HCT116 (cell line): ENCODE measurements around the gene FCN3. TPM values are rescaled to one million over a fixed set of nuclear protein-coding genes. Genes with fewer than 3 reads are reported as not detected.

Source experiments
- ATAC-seq: fragments of 200-7000 bp; cut with Tn5 transposase; 2 replicates; pipeline ENCODE4 v1.9.1; 2020; ENCODE audit warnings: mild to moderate bottlenecking, moderate library complexity
- BruUV-seq: library from RNA; stranded (reverse); fragments of 400-500 nt; replicated peaks from 2 replicates; lab custom pipeline; 2021; lab: Mats Ljungman, UMichigan
- CTCF ChIA-PET: fragments of 300-600 bp; sonication (Branson Sonifier 250); formaldehyde crosslinking; loops from one replicate; lab custom pipeline; 2021; ENCODE audit warnings: antibody characterized with exemption; lab: Charles Lee
- POLR2A ChIA-PET: fragments of 300-600, 350-600 bp; sonication (Branson Sonifier 250); formaldehyde crosslinking; loops from one replicate; lab custom pipeline; 2021; ENCODE audit warnings: antibody characterized with exemption; lab: Charles Lee
- RAD21 ChIA-PET, 2 experiments: fragments of 300-600 bp; sonication (Branson Sonifier 250); formaldehyde crosslinking; loops; one replicate each; lab custom pipeline; 2023; ENCODE audit warnings: low total read pairs in 2 of 2; ENCODE audit not compliant: uncharacterized antibody in 2 of 2, unreplicated experiment in 2 of 2, low non-redundant PET in 1 of 2; lab: Charles Lee
- DNase-seq: peaks from one replicate; pipeline ENCODE4 v3.0.0-alpha.2; 2010; ENCODE audit warnings: low read depth, low spot score
- H2AFZ ChIP-seq: fragments of 200-600 bp; shearing (Covaris generic), sonication (generic); 2 replicates; pipeline ENCODE4 v1.6.1; 2017; ENCODE audit warnings: low read depth, mixed run types, mixed read lengths, antibody characterized with exemption, low read length; ENCODE audit not compliant: poor library complexity, severe bottlenecking
- H3K27ac ChIP-seq: 2 replicates; pipeline ENCODE4 v1.5.1; 2012; ENCODE audit warnings: low read depth, low read length
- H3K27me3 ChIP-seq: fragments of 200-600 bp; sonication (generic); 2 replicates; pipeline ENCODE4 v1.6.1; 2016; ENCODE audit warnings: mixed run types, low read length, mixed read lengths; ENCODE audit not compliant: insufficient read depth
- H3K36me3 ChIP-seq, 2 experiments: fragments of 200-500 bp in 1 of 2; fragments of 200-600 bp in 1 of 2; sonication (Bioruptor generic) in 1 of 2; sonication (generic) in 1 of 2; 2 replicates each; pipeline versions ENCODE4 v1.5.1 to v1.6.1; 2014 to 2016; ENCODE audit warnings: low read length in 2 of 2, inconsistent platforms in 1 of 2, mixed read lengths in 1 of 2, mixed run types in 1 of 2; ENCODE audit not compliant: insufficient read depth in 2 of 2, control insufficient read depth in 1 of 2
- H3K4me1 ChIP-seq, 2 experiments: fragments of 200-600 bp in 1 of 2; sonication (generic) in 1 of 2; 2 replicates each; pipeline versions ENCODE4 v1.5.1 to v1.6.1; 2012 to 2017; ENCODE audit warnings: low read length in 2 of 2, inconsistent platforms in 1 of 2, mild to moderate bottlenecking in 1 of 2, mixed read lengths in 1 of 2, mixed run types in 1 of 2, moderate library complexity in 1 of 2; ENCODE audit not compliant: insufficient read depth in 2 of 2, control insufficient read depth in 1 of 2
- H3K4me2 ChIP-seq: fragments of 200-600 bp; sonication (generic); 2 replicates; pipeline ENCODE4 v1.6.1; 2017; ENCODE audit warnings: mixed run types, low read length, mixed read lengths
- H3K4me3 ChIP-seq, 2 experiments: fragments of 200-600 bp in 1 of 2; sonication (generic) in 1 of 2; replicated peaks in 1 of 2; 2 replicates each; pipeline ENCODE4 v1.5.1; 2011 to 2016; ENCODE audit warnings: low read length in 2 of 2, control low read depth in 1 of 2, low read depth in 1 of 2, mild to moderate bottlenecking in 1 of 2, mixed read lengths in 1 of 2, mixed run types in 1 of 2
- H3K79me2 ChIP-seq: fragments of 200-600 bp; sonication (generic); 2 replicates; pipeline ENCODE4 v1.6.1; 2017; ENCODE audit warnings: mild to moderate bottlenecking, mixed run types, low read length, moderate library complexity, mixed read lengths; ENCODE audit not compliant: insufficient read depth
- H3K9ac ChIP-seq: fragments of 200-600 bp; sonication (generic); 2 replicates; pipeline ENCODE4 v1.6.1; 2016; ENCODE audit warnings: low read length, mixed read lengths
- H3K9me2 ChIP-seq: fragments of 200-600 bp; sonication (generic), shearing (Covaris generic); 2 replicates; pipeline ENCODE4 v1.6.1; 2017; ENCODE audit warnings: mixed run types, mild to moderate bottlenecking, moderate library complexity; ENCODE audit not compliant: insufficient read depth
- H3K9me3 ChIP-seq, 2 experiments: fragments of 200-500 bp in 1 of 2; fragments of 200-600 bp in 1 of 2; sonication (Bioruptor generic) in 1 of 2; sonication (generic) in 1 of 2; 2 replicates each; pipeline ENCODE4 v1.6.1; 2014 to 2017; ENCODE audit warnings: low read length in 2 of 2, mixed read lengths in 2 of 2, inconsistent platforms in 1 of 2, low read depth in 1 of 2, mild to moderate bottlenecking in 1 of 2, mixed run types in 1 of 2, moderate library complexity in 1 of 2; ENCODE audit not compliant: control insufficient read depth in 1 of 2, insufficient read depth in 1 of 2
- H4K20me1 ChIP-seq: fragments of 200-600 bp; sonication (generic), shearing (Covaris generic); 2 replicates; pipeline ENCODE4 v1.6.1; 2017; ENCODE audit warnings: mixed run types, mild to moderate bottlenecking, moderate library complexity; ENCODE audit not compliant: insufficient read depth
- CBX3 ChIP-seq: IDR thresholded peaks from 2 replicates; pipeline ENCODE4 v1.6.1; 2012; ENCODE audit warnings: low read depth
- CEBPB ChIP-seq: IDR thresholded peaks from 2 replicates; pipeline ENCODE4 v1.6.1; 2012; ENCODE audit warnings: low read depth
- ELF1 ChIP-seq: IDR thresholded peaks from 2 replicates; pipeline ENCODE4 v1.6.1; 2012; ENCODE audit warnings: low read depth, borderline replicate concordance
- EZH2phosphoT487 ChIP-seq: fragments of 200-600 bp; IDR thresholded peaks from 2 replicates; pipeline ENCODE4 v1.6.1; 2018; ENCODE audit warnings: antibody characterized with exemption, borderline replicate concordance
- FOSL1 ChIP-seq: IDR thresholded peaks from 2 replicates; pipeline ENCODE4 v1.6.1; 2012; ENCODE audit warnings: low read depth
- JUND ChIP-seq: IDR thresholded peaks from 2 replicates; pipeline ENCODE4 v1.6.1; 2012
- POLR2A ChIP-seq: IDR thresholded peaks from 2 replicates; pipeline ENCODE4 v1.7.0; 2011; ENCODE audit warnings: borderline replicate concordance; ENCODE audit not compliant: insufficient read depth, insufficient read length; ENCODE audit errors: extremely low read depth
- POLR2AphosphoS5 ChIP-seq: IDR thresholded peaks from 2 replicates; pipeline ENCODE4 v1.6.1; 2011; ENCODE audit warnings: mild to moderate bottlenecking, low read depth, low read length, moderate library complexity
- RAD21 ChIP-seq: IDR thresholded peaks from 2 replicates; pipeline ENCODE4 v1.6.1; 2012; ENCODE audit warnings: low read depth, mild to moderate bottlenecking
- SIN3A ChIP-seq: IDR thresholded peaks from 2 replicates; pipeline ENCODE4 v1.6.1; 2012; ENCODE audit warnings: low read depth
- SP1 ChIP-seq: IDR thresholded peaks from 2 replicates; pipeline ENCODE4 v1.6.1; 2012; ENCODE audit warnings: low read depth
- SRF ChIP-seq: IDR thresholded peaks from 2 replicates; pipeline ENCODE4 v1.6.1; 2012; ENCODE audit warnings: low read depth
- TCF7L2 ChIP-seq: IDR thresholded peaks from 2 replicates; pipeline ENCODE4 v1.7.0; 2011; ENCODE audit warnings: borderline replicate concordance, inconsistent platforms; ENCODE audit not compliant: insufficient read depth, insufficient read length; ENCODE audit errors: extremely low read depth
- ZBTB33 ChIP-seq: IDR thresholded peaks from 2 replicates; pipeline ENCODE4 v1.6.1; 2011; ENCODE audit warnings: mild to moderate bottlenecking, low read length, moderate library complexity; ENCODE audit not compliant: insufficient replicate concordance; ENCODE audit errors: extremely low read depth
- ZFX ChIP-seq: fragments of 450-650 bp; IDR thresholded peaks from 2 replicates; pipeline ENCODE4 v1.6.1; 2017
- intact Hi-C: fragments of 100-400 bp; cut with micrococcal nuclease; formaldehyde crosslinking; loops from 2 replicates; pipeline ENCODE4 v1.10.0; 2022
- total RNA-seq: library from RNA; stranded (reverse); gene quantifications from one replicate; pipeline ENCODE4 v1.2.1, GENCODE V29; 2021; ENCODE audit not compliant: unreplicated experiment
- TF ChIP-seq, protein P1 (sequence below): IDR thresholded peaks from 2 replicates; pipeline ENCODE4 v1.6.1; 2012
- TF ChIP-seq, protein P2 (sequence below): IDR thresholded peaks from 2 replicates; pipeline ENCODE4 v1.6.1; 2012

The FCN3 gene
- total RNA-seq, 1 experiment from 2014 or later = 1.2 TPM

DNA sequence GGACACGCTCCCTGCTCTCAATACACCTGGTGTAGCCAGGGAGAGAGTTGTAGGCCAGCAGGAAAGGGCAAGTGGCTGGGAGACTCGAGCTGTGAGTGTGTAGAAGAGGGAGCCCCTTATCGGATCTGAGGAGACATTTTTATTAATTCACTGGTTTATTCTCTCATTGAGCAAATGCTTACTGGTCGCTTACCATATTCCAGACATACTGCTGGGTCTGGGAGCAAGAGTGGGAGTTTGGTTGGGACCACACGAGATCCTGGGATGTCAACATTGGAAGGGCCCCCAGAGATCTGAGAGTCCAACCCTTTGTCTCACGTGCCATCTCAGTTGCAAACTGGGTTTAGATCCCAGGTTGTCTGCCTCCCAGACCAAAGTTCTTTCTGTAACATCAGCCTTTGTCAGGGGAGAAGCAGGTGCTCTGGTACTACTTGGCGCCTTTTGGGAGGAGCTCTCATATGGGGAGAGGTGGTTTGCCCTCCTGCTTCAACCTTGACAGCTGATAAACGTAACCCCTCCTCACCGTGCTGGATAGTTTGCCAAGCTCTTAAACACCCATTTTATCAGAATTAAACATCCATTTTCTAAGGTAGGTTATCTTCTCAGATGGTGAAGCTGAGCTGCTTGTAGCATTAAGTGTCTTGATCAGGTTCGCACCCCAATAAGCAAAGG, 51.9 kb downstream of the FCN3 start:
- DNase-seq (no peak), ATAC-seq (no peak; the same call in 1 of the 2 replicates)
- Histone ChIP-seq H2AFZ (no peak overlapping the region), H3K9me3 (no peaks in the 10 kb centered on the region), H3K4me1 (peaks cover 7 to 18% of the 10 kb centered on the region in 2 experiments; a peak in 3 of 4 replicates), H3K9me2 (no peaks in the 10 kb centered on the region), H3K27ac (peak overlapping the region; percentile 81), H4K20me1 (no peaks in the 10 kb centered on the region), H3K36me3 (peaks cover 12 to 29% of the 10 kb centered on the region in 2 experiments; a peak in 3 of 4 replicates), H3K4me3 (peak overlapping the region; percentile 99 to 100), H3K27me3 (no peaks in the 10 kb centered on the region), H3K9ac (peak overlapping the region; percentile 99), H3K79me2 (peaks cover 56% of the 10 kb centered on the region), H3K4me2 (peak overlapping the region; percentile 91)
- POLR2A ChIA-PET = interaction anchor here (1.0 to 1.9 kb wide), 2 partner anchors 19 to 43 kb away, joined by 4 to 5 read pairs; partner anchors contain the start of gene SYTL1
- RAD21 ChIA-PET = no interaction called here
- TSS peak; percentile 60 for BruUV-seq
- CTCF ChIA-PET = interaction anchor here (0.6 to 1.2 kb wide), 2 partner anchors 69 to 213 kb away, joined by 3 read pairs; no protein-coding TSS in a partner anchor
- TF ChIP-seq ZFX = peak; percentile 42; the same call in 1 of the 2 replicates
- TF ChIP-seq, protein P1, sequence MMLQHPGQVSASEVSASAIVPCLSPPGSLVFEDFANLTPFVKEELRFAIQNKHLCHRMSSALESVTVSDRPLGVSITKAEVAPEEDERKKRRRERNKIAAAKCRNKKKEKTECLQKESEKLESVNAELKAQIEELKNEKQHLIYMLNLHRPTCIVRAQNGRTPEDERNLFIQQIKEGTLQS = no peak
- intact Hi-C loops = no loop called here

DNA sequence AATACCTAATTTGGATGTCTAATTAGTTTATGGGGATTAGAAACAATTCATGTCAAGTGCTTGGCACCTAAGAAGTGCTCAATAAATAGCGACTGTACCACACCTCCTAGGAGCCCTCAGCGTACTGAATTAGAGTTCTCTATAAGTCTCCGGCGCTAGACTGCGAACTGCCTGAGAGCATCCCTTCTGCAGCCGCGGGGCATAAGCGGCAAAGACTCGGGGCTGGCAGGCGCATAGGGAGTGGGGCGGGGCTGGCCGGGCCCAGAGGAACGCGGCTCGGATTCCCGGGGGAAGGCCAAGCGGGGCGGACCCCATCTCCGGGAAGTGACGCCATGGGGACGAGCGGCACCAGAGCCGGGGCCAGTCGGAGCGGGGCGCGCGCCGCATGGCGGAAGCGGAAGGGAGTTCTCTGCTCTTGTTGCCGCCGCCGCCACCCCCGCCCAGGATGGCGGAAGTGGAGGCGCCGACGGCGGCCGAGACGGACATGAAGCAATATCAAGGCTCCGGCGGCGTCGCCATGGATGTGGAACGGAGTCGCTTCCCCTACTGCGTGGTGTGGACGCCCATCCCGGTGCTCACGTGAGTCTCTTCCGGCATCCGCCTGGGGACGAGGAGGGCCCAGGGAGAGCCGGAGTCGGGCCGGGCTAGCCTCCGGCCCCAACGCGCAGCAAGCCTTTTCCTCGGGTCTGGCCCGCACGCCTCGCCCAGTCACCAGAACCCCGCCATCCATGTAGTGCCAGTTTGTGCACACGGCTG, 52.6 kb downstream of the FCN3 start, which contains the start of gene TMEM222:
TSS of gene TMEM222 (plus strand) at position 351 of the 756 bp plus-strand sequence. CDS start at position 386, 35 bp downstream.
- no TSS peak for BruUV-seq
- Histone ChIP-seq H4K20me1 (no peaks in the 10 kb centered on the region), H3K9ac (peak within 1 kb of the TSS; percentile 99), H3K4me1 (peaks cover 7 to 21% of the 10 kb centered on the region in 2 experiments; a peak in 3 of 4 replicates), H3K27me3 (no peaks in the 10 kb centered on the region), H3K79me2 (peaks cover 49% of the 10 kb centered on the region), H3K27ac (peak within 1 kb of the TSS; percentile 81), H3K4me3 (peak within 1 kb of the TSS; percentile 99 to 100), H3K9me3 (no peaks in the 10 kb centered on the region), H3K9me2 (no peaks in the 10 kb centered on the region), H3K36me3 (peaks cover 11 to 26% of the 10 kb centered on the region in 2 experiments; a peak in 3 of 4 replicates), H3K4me2 (peak within 1 kb of the TSS; percentile 91), H2AFZ (peak within 1 kb of the TSS; percentile 88)
- RAD21 ChIA-PET = no interaction called here
- ATAC-seq (peak; percentile 96), DNase-seq (peak; percentile 92)
- CTCF ChIA-PET = interaction anchor here (0.6 to 1.2 kb wide), 2 partner anchors 69 to 212 kb away, joined by 3 read pairs; no protein-coding TSS in a partner anchor
- POLR2A ChIA-PET = interaction anchor here (1.0 kb wide), 1 partner anchor 44 kb away, joined by 4 read pairs; no protein-coding TSS in a partner anchor
- intact Hi-C loops = no loop called here
- peak; percentile 91 for TF ChIP-seq TCF7L2
- TF ChIP-seq CEBPB = peak; percentile 83; the same call in 1 of the 2 replicates
- TF ChIP-seq CBX3 = peak; percentile 99
- TF ChIP-seq SRF = peak; percentile 92
- TF ChIP-seq, protein P2, sequence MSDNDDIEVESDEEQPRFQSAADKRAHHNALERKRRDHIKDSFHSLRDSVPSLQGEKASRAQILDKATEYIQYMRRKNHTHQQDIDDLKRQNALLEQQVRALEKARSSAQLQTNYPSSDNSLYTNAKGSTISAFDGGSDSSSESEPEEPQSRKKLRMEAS = peak; percentile 97
- peak; percentile 81 for TF ChIP-seq ZBTB33
- TF ChIP-seq JUND = peak; percentile 58; the same call in 1 of the 2 replicates
- TF ChIP-seq ELF1 = peak; percentile 98
- TF ChIP-seq RAD21 = no peak
- TF ChIP-seq POLR2A = peak; percentile 69
- TF ChIP-seq FOSL1 = 0 out of 2 replicates have a peak, but pooled peaks have one; percentile 25
- peak; percentile 88 for TF ChIP-seq POLR2AphosphoS5
- TF ChIP-seq EZH2phosphoT487 = no peak
- peak; percentile 91 for TF ChIP-seq SP1
- peak; percentile 96 for TF ChIP-seq SIN3A
